ENCODE results near the gene POLR3A. TPM values are rescaled to one million over a fixed set of nuclear protein-coding genes. Genes with fewer than 3 reads are reported as not detected.

POLR3A gene
- total RNA-seq, 1 experiment from 2014 or later = 14.9 TPM

- DNase-seq = no peak
- no peaks in the 10 kb centered on the region for H3K9me3 ChIP-seq (ENCODE audit: insufficient read depth, low read depth)
- no peak overlapping the region for H3K27ac ChIP-seq
- BruUV-seq (replicated peaks) = no TSS peak
- peaks cover 57% of the 10 kb centered on the region for H3K4me1 ChIP-seq (replicated peaks; ENCODE audit: insufficient read depth)
- no peaks in the 10 kb centered on the region for H3K27me3 ChIP-seq (ENCODE audit: insufficient read depth, low read depth)
- H3K36me3 ChIP-seq (ENCODE audit: low read depth) = no peaks in the 10 kb centered on the region
- ChIA-PET POLR2A (ENCODE audit: unreplicated experiment) (interaction anchor here (0.6 kb wide), 1 partner anchor 10 kb away, joined by 4 read pairs; no protein-coding TSS in a partner anchor), CTCF (interaction anchor here (0.8 kb wide), 1 partner anchor 73 kb away, joined by 3 read pairs; no protein-coding TSS in a partner anchor)
- H3K4me2 ChIP-seq = no peak overlapping the region
- H2AFZ ChIP-seq = no peak overlapping the region
- intact Hi-C loops (cut with micrococcal nuclease; ENCODE audit: unreplicated experiment) = no loop called here
- no peak for TF ChIP-seq CTCF (conservative IDR thresholded peaks at IDR 0.05)
- no peak for TF ChIP-seq EZH2 (IDR thresholded peaks at IDR 0.05; ENCODE audit: low read depth)
- no peak overlapping the region for H3K4me3 ChIP-seq
- no peaks in the 10 kb centered on the region for H3K9me2 ChIP-seq (ENCODE audit: insufficient read depth)
- H3F3A ChIP-seq (ENCODE audit: insufficient read depth, low read depth) = peaks cover 16% of the 10 kb centered on the region; the same call in 1 of the 2 replicates
- H4K20me1 ChIP-seq (ENCODE audit: insufficient read depth) = peaks cover 20% of the 10 kb centered on the region
- peaks cover 97% of the 10 kb centered on the region for H3K79me2 ChIP-seq (ENCODE audit: low read depth)
These were observed 108.8 kb downstream of the POLR3A start for GRCh38 chr10:77920495-77920894.

- intact Hi-C loops (cut with micrococcal nuclease; ENCODE audit: unreplicated experiment) = no loop called here
These were observed 109.6 kb downstream of the POLR3A start for GRCh38 chr10:77919713-77920108.

More at GRCh38 chr10:77919713-77920108, 109.6 kb downstream of the POLR3A start:
- no peaks in the 10 kb centered on the region for H3K9me3 ChIP-seq (ENCODE audit: insufficient read depth, low read depth)
- no TSS peak for BruUV-seq (replicated peaks)
- H3K9me2 ChIP-seq (ENCODE audit: insufficient read depth) = no peaks in the 10 kb centered on the region
- DNase-seq = peak; percentile 50 to 73
- no peak for TF ChIP-seq CTCF (conservative IDR thresholded peaks at IDR 0.05)
- TF ChIP-seq EZH2 (IDR thresholded peaks at IDR 0.05; ENCODE audit: low read depth) = no peak
- H3K27me3 ChIP-seq (ENCODE audit: insufficient read depth, low read depth) = no peaks in the 10 kb centered on the region
- H3K4me2 ChIP-seq = peak overlapping the region; percentile 23; the same call in 1 of the 2 replicates
- peaks cover 97% of the 10 kb centered on the region for H3K79me2 ChIP-seq (ENCODE audit: low read depth)
- peaks cover 16% of the 10 kb centered on the region; the same call in 1 of the 2 replicates for H3F3A ChIP-seq (ENCODE audit: insufficient read depth, low read depth)
- ChIA-PET POLR2A (ENCODE audit: unreplicated experiment) (no interaction called here), CTCF (no interaction called here)
- H3K4me3 ChIP-seq = no peak overlapping the region
- no peak overlapping the region for H2AFZ ChIP-seq
- H3K27ac ChIP-seq = 0 out of 2 replicates have a peak overlapping the region, but pooled peaks have one; percentile 25
- H3K36me3 ChIP-seq (ENCODE audit: low read depth) = no peaks in the 10 kb centered on the region
- peaks cover 50% of the 10 kb centered on the region for H3K4me1 ChIP-seq (replicated peaks; ENCODE audit: insufficient read depth)
- H4K20me1 ChIP-seq (ENCODE audit: insufficient read depth) = peaks cover 14% of the 10 kb centered on the region

Other genes with a start within 250 kb of the POLR3A start
- 75.5 and 81.7 TPM in 2 replicates for gene DLG5, start 102.8 kb downstream of the POLR3A start, total RNA-seq (2021)
- 1,719 and 2,068 TPM in 2 replicates for gene RPS24, start 4.3 kb upstream of the POLR3A start, total RNA-seq (2021)